Measurements from ENCODE around the gene LIMS2.

LIMS2 gene

GRCh38 chr2:127631997-127632581 is 43.2 kb downstream of the LIMS2 start:
- DNase-seq, result no peak

- DNase-seq, result no peak
Measured at GRCh38 chr2:127631541-127631996, 43.8 kb downstream of the LIMS2 start.

- DNase-seq, result no peak
Measured at GRCh38 chr2:127630864-127631540, 44.3 kb downstream of the LIMS2 start.

- DNase-seq, result no peak
Measured at GRCh38 chr2:127630096-127630863, 45.0 kb downstream of the LIMS2 start.

- DNase-seq, result no peak
Measured at GRCh38 chr2:127629637-127630036, 45.7 kb downstream of the LIMS2 start.

- DNase-seq, result no peak
Measured at GRCh38 chr2:127628767-127629614, 46.3 kb downstream of the LIMS2 start.

- no peak for DNase-seq
Measured at GRCh38 chr2:127627740-127628571, 47.4 kb downstream of the LIMS2 start.

- DNase-seq, result no peak
Measured at GRCh38 chr2:127626917-127627739, 48.2 kb downstream of the LIMS2 start.

GRCh38 chr2:127626175-127626574 is 49.2 kb downstream of the LIMS2 start:
- no peak for DNase-seq

- DNase-seq, result no peak
Measured at GRCh38 chr2:127625572-127625951, 49.8 kb downstream of the LIMS2 start.

- no peak for DNase-seq
Measured at GRCh38 chr2:127624756-127625571, 50.4 kb downstream of the LIMS2 start.

- DNase-seq, result no peak
Measured at GRCh38 chr2:127624320-127624755, 51.0 kb downstream of the LIMS2 start.

- no peak for DNase-seq
Measured at GRCh38 chr2:127623388-127624319, 51.7 kb downstream of the LIMS2 start.

- no peak for DNase-seq
Measured at GRCh38 chr2:127622561-127623387, 52.6 kb downstream of the LIMS2 start.

- no peak for DNase-seq
Measured at GRCh38 chr2:127621981-127622431, 53.3 kb downstream of the LIMS2 start.

- DNase-seq, result no peak
Measured at GRCh38 chr2:127620866-127621265, 54.5 kb downstream of the LIMS2 start.

- DNase-seq, result no peak
Measured at GRCh38 chr2:127619877-127620705, 55.2 kb downstream of the LIMS2 start.

Data from CD4-positive, alpha-beta T cell treated with Interleukin-21 for 1 hour (primary cell).